Activated CD4-positive, alpha-beta T cell treated with anti-CD3 and anti-CD28 coated beads, Interleukin-2, amount 50 U/mL, for 1 hour (primary cell): ENCODE measurements around the gene CHRNG.
"Not testable (repeated sequence)": the region's sequence is repeated elsewhere in the genome, so short reads cannot be mapped to it uniquely, and the experiment has no call there.

Experiments used
- DNase-seq: peaks from one replicate; pipeline ENCODE4 v3.0.0-alpha.2; 2020

The CHRNG gene

DNA sequence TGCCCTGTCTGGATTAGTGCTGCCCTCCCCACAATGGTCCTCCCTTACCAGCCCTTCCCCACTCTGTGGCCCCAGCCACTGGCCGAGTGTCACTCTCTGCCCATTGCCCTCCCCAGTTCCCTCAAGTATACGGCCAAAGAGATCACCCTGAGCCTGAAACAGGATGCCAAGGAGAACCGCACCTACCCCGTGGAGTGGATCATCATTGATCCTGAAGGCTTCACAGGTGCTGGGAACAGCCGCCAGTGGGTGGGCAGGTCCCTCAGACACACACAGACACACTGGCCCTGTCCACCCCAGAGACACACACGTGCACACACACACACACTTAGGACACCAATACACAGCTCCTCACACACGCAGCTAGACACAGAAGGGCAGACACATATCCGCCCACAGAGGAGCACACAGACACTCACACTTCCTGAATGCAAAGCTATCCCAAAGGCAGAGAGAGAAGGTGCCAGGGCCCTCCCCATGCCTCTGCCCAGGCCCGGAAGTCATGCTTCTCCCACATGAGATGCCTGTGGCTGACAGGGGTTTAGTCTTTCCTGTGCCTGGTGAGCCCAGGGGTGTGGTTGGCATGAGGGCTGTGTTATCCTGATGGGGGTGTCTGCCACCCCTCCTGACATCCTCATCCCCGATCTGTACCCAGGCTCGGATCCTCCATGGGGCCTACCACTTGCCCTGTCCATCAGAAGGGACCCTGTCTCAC lies 10.6 kb upstream of the CHRNG start:
- DNase-seq = no peak

DNA sequence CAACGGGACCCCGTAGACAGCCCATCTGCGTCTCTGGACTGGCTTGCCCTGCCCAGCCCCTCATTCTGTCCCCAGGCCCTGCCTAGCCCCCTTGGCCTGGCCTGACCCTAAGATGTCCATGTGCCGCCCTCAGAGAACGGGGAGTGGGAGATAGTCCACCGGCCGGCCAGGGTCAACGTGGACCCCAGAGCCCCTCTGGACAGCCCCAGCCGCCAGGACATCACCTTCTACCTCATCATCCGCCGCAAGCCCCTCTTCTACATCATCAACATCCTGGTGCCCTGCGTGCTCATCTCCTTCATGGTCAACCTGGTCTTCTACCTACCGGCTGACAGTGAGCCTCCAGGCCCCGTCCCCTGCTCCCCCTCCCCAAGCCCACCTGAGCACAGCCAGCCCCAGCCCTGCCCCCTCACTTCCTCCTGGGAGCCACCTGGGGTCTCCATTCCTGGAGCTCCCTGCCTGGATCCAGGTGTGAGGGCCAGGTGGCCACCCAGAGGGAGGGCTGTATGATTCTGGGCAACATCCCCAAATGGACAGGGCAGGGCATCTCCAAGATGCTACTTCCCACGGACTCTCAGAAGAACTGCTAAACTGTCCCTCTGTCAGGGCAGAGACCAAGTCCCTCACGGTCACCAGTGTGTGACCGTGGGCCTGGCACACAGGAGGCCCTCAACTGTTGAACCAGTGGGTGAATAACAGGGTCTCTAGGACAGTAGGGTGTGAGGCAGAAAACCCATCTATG lies 9.5 kb upstream of the CHRNG start:
- no peak for DNase-seq

DNA sequence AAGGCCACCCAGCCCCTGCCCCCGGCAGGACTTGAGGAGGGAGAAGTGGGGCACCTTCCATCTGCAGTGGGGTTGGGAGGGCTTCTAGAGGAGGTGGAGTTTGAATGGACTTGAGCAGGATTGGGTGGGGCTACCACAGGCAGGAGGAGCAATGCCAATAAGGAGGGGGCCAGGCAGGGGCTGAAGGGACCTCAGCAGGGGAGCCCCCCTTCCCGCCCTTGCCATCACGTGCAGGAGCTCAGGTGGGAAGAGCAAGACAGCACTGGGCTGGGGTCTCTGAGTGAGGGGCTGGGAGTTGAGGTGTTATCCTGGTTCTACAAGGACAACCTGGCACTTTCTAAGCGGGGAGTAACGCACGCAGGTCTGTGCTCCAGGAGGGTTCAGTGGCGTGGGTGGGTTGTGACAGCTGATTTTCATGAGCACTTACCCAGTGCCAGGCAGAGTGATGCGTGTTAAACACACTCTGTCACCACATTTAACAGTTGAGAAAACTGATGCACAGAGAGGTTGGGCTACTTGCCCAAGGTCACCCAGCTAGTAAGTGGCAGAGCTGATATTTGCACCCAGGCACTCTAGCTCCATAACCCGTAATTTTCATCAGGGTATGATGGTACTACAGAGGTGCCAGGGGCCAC lies 8.7 kb upstream of the CHRNG start:
- no peak for DNase-seq

DNA sequence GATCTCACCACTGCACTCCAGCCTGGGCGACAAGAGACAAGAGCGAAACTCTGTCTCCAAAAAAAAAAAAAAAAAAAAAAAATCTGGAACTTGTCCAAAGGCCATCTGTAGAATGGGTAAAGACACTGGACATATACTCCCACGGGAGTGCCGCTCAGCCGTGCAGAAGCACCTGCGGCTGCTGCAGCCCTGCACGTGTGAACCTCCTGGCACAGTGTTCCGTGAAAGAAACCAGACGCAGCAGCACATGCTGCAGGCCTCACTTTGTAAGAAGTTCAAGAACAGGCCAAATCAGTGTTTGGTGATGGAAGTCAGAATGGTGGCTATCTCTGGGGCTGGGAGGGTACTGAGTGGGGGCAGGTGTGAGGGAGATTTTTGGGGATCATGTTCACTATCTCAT lies 7.1 kb upstream of the CHRNG start:
- DNase-seq = no peak

DNA sequence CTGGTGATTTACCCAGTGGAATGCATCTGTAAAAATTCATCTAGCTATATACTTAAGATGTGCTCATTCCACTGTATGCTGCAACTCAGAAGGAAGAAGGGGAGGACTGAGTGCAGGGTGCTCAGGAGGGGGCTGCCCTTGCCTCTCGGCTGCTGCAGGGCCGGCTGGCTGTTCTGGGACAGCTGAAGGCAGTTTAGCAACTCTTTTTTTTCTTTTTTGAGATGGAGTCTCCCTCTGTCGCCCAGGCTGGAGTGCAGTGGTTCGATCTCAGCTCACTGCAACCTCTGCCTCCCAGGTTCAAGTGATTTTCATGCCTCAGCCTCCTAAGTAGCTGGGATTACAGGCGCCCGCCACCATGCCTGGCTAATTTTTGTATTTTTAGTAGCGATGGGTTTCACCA lies 6.7 kb upstream of the CHRNG start:
- DNase-seq = not testable (repeated sequence)

DNA sequence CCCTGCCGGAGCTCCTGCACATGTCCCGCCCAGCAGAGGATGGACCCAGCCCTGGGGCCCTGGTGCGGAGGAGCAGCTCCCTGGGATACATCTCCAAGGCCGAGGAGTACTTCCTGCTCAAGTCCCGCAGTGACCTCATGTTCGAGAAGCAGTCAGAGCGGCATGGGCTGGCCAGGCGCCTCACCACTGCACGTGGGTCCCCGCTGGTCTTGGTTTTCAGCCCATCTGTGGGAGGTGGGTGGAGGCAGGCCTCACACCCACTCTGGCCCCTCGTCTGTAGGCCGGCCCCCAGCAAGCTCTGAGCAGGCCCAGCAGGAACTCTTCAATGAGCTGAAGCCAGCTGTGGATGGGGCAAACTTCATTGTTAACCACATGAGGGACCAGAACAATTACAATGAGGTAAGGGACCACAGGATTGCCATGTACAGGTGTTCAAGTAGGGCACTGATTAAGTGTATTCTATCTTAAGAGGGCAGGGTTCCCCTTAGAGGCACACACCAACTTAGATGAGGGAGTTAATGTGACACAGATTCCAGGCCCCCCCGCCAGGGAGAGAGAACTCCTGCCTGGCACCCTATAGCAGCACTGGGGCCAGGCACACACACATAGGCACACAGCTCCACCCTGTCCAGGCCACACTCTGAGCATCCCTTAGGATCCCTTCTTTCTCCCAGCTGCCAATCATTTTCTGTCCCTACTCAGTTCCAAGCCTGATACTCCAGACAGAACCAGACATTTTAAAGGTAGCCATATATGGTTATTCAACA lies 5.4 kb upstream of the CHRNG start:
- no peak for DNase-seq

DNA sequence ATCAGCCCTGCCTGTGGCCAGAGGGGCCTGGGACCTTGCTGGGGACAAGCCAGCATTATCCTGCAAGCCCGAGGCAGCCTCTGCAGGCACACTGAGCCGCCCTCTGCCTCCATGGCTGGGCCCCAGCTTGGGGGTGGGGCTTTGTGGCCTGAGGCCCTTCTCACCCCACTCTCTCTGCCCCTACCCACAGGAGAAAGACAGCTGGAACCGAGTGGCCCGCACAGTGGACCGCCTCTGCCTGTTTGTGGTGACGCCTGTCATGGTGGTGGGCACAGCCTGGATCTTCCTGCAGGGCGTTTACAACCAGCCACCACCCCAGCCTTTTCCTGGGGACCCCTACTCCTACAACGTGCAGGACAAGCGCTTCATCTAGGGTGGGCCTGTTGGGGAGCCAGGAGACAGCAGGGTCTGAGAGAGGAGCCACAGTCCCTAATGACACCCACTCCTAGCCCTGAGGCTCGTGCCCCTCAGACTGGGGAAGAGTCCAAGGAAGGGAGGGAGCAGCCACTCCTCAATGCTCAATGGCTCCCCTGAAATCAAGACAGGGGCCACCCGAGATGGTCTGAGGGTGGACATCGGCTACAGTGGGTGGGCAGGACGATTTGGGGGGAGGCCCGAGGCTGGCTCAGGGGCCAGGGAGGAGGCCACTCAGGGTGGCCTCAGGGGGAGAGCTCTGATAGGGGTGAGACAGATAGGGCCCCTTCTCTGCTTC lies 4.4 kb upstream of the CHRNG start:
- no peak for DNase-seq

DNA sequence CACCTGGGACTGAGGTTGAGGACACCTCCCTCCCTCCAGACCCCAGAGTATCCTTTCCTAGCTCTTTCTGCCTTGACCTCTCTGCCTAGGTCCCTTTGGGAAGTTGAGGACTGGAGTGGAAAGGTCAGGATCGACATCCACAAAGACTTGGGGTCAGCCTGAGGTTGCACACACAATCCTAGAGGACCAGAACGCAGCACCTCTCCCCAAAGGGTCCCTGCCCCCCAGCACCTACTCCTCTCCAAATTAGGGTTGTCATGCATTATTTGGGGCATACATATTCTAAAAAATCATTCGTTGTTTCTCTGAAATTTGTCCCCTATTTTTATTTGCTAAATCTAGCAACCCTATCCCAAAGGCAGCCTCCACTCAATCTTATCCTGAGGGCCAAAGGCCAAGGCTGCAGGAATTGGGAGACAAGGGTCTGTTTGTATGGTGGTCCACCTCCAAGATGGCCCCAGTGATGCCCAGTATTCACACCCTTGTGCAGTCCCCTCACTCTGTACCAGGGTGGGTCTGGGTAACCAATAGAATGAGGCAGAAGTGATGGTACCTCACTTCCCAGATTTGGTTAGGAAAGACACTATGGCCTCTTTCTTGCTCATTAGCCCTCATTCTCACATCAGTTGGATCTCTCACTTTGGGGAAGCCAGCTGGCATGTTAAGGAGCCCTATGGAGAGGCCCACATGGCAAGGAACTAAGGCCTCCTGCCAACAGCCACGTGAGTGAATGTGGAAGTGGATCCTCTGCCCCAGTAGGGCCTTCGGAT lies 3.5 kb upstream of the CHRNG start:
- DNase-seq = no peak

DNA sequence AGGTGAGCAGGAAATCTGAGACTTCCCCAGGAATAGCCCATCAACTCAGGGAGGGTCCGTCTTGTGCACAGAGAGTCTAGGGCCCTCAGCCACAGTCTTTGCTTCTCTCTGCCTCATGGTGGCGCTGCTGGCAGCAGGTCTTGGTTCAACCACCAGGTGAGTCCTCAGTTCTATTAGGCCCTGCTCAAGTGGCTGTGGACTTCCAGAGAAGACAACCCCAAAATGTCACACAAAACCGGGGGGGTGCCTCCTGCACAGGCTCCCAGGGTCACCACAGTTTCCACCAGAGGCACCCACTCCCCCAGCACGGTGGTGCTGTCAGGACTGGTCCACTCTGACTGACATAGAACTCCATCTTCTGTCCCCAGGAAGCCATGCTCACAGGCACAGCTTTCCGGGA lies 2.4 kb upstream of the CHRNG start:
- DNase-seq = no peak

DNA sequence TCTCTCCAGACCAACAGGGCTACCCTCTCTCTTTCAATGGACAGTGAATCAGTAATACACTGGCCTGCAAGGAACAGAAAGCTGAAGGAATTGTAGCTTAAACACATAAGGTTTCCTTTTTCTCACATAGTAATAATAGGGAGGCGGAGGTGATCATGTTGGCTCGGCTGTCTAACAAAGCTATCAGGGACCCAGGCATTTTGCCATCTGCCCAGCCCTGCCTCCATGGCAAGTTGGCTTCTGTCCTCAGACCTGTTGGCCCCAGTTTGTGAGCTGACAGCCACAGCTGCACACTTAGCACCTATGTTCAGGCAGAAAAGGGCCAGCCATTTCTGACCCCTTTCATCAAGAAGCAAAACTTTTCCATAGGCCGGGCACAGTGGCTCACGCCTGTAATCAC lies 2.0 kb upstream of the CHRNG start:
- DNase-seq = no peak

DNA sequence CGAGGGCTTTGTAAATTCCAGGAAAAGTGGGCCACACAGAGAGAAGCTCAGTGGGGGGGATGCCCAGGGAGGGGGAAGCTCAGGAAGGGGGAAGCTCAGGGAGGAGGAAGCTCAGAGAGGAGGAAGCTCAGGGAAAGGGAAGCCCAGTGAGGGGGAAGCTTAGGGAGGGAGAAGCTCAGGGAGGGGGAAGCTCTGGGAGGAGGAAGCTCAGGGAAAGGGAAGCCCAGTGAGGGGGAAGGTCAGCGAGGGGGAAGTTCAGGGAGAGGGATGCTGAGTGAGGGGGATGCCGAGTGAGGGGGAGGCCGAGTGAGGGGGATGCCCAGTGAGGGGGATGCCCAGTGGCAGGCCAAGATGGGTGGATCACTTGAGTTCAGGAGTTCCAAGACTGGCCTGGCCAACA lies 821 bp upstream of the CHRNG start:
- DNase-seq = no peak

DNA sequence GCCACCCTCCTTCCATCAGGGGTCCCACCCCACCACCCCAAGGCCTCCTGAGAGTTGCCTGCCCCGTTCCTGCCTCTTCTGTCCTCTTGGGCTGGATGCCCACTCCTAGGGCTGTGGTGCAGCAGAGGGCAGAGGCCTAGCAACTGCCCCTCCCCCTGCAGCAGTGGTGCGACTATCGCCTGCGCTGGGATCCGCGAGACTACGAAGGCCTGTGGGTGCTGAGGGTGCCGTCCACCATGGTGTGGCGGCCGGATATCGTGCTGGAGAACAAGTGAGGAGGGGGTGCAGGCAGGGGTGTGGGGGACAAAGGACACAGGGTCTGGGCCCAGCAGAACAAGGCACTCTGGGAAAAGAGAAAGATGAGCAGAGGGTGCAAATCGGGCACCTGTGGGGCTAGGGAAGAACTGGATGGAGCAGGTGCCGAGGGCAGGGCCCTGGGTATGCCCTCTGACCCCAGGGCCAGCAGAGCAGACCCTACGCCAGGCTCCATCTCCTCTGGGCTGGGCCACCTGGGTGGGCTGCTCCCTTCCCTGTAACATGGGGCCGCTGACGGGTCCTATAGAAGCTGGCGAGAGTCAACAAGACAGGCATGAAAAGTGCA lies 1.0 kb downstream of the CHRNG start:
- no peak for DNase-seq

DNA sequence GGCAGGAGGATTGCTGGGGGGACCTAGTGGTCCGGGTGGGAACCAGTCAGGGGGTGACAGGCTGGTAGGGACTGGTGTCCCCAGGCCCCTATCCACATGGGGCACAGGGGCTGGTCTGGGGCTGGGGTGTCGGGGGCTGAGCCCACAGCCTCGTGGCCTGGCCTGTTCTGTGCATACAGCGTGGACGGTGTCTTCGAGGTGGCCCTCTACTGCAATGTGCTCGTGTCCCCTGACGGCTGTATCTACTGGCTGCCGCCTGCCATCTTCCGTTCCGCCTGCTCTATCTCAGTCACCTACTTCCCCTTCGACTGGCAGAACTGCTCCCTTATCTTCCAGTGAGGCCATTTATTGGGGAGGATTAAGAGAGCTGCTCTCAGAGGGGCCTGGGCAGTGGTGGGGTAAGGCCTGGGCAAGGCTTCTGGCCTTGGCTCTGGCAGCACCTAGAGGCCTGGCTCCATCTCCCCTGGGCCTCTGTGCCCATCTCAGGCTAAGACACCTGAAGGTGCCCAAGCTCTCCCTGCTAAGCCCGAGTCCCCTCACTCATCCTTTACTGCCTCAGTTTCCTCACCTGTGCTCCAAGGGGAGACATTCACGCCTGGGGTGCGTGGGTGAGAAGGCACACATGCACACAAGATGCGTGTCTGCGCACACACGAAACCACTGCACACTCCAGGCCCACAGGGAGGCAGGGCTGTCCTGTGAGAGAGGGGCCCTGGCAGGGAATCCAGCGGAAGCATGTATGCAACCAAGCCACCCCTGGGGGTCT lies 1.9 kb downstream of the CHRNG start:
- no peak for DNase-seq

DNA sequence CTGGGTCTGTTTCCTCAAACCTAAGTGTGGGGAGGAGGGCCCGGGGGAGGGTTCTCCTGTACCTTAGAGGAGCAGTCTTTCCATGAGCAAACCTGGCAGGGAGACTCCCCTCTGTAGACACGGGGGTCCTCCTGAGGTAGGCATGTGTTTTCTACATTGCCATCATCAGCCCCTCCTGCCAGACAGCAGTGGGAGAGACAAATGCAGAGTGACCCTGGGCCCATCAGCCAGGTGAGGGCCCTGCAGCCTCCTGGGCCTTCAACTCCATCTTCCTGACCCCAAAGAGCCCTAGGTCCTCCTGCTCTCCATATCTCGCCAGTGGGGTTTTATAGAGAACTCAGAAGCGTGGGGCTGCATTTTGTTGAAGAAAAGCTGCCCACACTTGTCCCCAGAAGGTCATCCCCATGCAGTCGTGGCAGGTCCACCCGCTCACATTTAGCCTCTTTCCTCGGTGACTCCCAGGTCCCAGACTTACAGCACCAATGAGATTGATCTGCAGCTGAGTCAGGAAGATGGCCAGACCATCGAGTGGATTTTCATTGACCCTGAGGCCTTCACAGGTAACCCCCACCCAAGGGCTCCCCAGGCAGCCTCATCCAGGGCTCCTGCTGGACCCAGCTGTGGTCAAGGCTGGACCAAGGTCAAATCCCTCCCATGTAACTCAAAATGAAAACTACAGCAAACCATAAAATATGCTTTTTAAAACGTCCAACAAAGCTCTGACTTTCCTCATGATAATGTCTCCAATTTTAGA lies 2.6 kb downstream of the CHRNG start:
- DNase-seq = no peak

DNA sequence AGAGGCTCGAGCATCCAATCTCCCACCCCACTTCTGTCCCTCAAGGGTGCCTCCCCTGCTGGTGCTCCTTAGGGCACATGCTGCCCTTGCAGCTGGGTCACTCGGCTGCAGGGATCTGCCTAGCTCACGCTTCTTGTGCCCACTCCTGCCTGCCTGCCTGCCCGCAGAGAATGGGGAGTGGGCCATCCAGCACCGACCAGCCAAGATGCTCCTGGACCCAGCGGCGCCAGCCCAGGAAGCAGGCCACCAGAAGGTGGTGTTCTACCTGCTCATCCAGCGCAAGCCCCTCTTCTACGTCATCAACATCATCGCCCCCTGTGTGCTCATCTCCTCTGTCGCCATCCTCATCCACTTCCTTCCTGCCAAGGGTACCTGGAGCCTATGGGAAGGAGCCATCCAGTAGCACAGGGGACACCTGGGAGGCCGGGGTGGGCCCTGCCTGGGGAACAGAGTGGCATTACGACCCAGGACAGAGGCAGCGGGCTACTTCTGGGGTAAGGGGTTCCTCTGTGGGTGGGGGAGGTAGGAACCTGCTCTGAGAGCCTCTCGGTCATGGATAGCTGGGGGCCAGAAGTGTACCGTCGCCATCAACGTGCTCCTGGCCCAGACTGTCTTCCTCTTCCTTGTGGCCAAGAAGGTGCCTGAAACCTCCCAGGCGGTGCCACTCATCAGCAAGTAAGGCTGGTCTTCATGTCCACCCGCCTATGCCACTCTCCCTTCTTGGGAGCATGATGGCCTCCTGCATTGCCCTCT lies 3.4 kb downstream of the CHRNG start:
- no peak for DNase-seq

DNA sequence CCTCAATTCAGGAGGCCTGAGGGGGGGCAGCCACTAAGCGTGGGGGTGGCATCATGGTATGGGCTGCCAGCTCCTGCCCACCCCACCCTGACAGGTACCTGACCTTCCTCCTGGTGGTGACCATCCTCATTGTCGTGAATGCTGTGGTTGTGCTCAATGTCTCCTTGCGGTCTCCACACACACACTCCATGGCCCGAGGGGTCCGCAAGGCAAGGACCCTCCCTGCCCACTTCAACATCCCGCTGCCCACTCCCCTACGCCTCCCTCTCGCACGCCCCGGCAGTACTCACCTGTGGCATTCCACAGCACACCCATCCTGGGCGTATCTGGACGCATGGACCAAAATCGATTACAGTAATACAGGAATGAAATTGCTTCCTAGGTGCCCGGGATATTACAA lies 4.0 kb downstream of the CHRNG start:
- DNase-seq = no peak

DNA sequence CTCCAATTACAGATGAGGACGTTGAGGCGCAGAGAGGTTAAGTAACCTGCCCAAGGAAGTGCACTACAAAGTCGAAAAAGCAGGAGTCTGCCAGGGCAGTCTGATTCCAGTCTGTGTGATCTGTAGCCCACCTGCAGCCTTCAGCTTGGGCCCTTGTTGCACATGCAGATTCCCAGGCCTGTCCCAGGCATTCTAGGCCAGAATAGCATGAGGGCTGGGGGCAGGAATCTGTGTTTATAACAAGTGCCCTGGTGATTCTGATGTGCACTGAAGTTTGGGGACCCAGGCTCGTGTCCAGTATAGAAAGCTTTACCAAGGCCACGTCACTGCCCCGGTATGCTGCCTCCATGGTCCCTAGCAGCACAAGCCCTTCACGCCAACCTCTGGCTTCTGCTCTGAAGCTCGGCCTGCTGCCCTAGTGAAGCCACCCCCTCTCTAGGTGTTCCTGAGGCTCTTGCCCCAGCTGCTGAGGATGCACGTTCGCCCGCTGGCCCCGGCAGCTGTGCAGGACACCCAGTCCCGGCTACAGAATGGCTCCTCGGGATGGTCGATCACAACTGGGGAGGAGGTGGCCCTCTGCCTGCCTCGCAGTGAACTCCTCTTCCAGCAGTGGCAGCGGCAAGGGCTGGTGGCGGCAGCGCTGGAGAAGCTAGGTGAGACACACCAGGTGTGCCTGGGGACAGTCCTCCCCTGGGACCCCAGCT lies 4.6 kb downstream of the CHRNG start:
- no peak for DNase-seq

DNA sequence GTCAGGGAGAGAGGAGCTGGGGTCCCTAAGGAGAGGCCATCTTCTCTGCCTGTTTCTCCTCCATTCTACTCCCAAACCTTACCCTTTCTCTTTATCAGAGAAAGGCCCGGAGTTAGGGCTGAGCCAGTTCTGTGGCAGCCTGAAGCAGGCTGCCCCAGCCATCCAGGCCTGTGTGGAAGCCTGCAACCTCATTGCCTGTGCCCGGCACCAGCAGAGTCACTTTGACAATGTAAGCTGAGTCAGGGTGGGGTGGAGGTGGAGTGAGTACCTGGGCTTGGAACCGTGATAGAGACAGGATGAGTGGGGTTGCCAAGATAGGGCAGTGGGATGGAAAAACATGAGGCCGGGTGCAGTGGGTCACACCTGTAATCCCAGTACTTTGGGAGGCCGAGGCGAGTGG lies 5.2 kb downstream of the CHRNG start:
- no peak for DNase-seq
